HAP-1 (cell line): Measurements from ENCODE around the gene MPC1.

Experiments
- DNase-seq, 2 experiments: peaks; one replicate each; pipeline ENCODE4 v3.0.0-alpha.2; 2016 to 2020; ENCODE audit warnings: low spot score in 2 of 2
- H3K27me3 ChIP-seq: fragments of 250-450 bp; sonication (Bioruptor Pico); 2 replicates; pipeline ENCODE4 v1.5.1; 2020; ENCODE audit warnings: low read depth, mild to moderate bottlenecking, moderate library complexity
- H3K36me3 ChIP-seq: fragments of 250-450 bp; sonication (Bioruptor Pico); replicated peaks from 2 replicates; pipeline ENCODE4 v1.5.1; 2020; ENCODE audit warnings: mild to moderate bottlenecking
- H3K4me1 ChIP-seq: fragments of 250-450 bp; sonication (Bioruptor Pico); 2 replicates; pipeline ENCODE4 v1.5.1; 2020; ENCODE audit warnings: mild to moderate bottlenecking
- H3K4me3 ChIP-seq: fragments of 250-450 bp; sonication (Bioruptor Pico); 2 replicates; pipeline ENCODE4 v1.5.1; 2020; ENCODE audit warnings: mild to moderate bottlenecking, moderate library complexity
- H3K9me3 ChIP-seq: fragments of 250-450 bp; sonication (Bioruptor Pico); 2 replicates; pipeline ENCODE4 v1.5.1; 2020; ENCODE audit warnings: mild to moderate bottlenecking, moderate library complexity
- in situ Hi-C: fragments of 300-500 bp; cut with MboI; formaldehyde crosslinking; loops from 3 replicates; pipeline ENCODE4 v1.14.3; 2020; ENCODE audit warnings: low sequenced_read_pairs, inconsistent platforms, mixed read lengths

Gene MPC1

DNA sequence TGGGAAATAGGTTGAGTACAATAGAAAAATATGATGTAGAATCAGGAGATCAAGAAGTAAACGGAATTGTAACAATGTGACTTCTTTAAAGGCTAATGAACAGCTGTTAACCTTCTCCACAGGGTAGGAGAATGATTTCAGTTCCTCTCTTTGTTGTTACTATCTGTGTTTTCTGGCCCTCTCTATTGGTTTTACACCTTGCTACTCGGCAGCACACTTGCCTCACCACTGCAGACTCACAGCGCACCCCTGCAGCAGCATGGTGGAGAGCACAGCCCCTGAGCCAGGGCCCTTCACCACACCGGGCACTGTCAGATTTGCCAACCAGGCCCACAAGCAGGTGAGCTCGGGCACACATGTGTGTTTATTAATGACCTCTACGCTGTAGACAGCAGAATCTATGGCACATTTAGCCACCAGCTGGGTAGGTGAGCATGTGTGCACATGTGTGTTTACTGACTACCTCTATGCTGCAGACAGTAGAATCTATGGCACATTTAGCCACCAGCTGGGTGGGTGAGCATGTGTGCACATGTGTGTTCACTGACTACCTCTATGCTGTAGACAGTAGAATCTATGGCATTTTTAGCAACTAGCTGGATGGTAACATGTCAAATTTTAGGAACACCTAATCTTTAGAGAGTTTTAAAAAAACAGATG lies 57.2 kb downstream of the MPC1 start:
- no peaks in the 10 kb centered on the region for H3K27me3 ChIP-seq
- peaks cover 11% of the 10 kb centered on the region for H3K36me3 ChIP-seq
- H3K9me3 ChIP-seq, result no peaks in the 10 kb centered on the region
- no peak for DNase-seq
- in situ Hi-C loops, result no loop called here
- H3K4me3 ChIP-seq, result no peak overlapping the region
- peaks cover 6% of the 10 kb centered on the region; the same call in 1 of the 2 replicates for H3K4me1 ChIP-seq

DNA sequence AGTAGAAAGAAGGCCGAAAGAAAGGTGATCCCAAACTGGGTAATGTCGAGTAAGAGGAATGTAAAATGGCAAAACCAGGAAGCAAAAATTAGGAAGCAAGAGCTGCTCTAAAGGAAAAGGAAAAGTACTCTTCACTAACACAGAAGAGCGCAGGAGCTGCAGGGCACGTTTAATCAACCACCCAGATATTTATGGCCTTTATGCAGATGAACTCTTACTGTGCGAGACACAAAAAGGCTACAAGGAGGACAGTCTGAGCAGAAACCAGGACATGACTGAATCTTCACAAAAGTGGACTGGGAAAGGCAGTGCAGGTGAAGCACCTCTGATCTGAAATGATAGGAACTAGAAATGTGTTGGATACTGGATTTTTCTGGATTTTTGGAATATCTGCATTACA lies 59.3 kb downstream of the MPC1 start:
- Histone ChIP-seq H3K4me1 (no peaks in the 10 kb centered on the region), H3K4me3 (no peak overlapping the region), H3K27me3 (no peaks in the 10 kb centered on the region), H3K9me3 (no peaks in the 10 kb centered on the region), H3K36me3 (peaks cover 11% of the 10 kb centered on the region)
- in situ Hi-C loops, result no loop called here
- DNase-seq, result no peak

DNA sequence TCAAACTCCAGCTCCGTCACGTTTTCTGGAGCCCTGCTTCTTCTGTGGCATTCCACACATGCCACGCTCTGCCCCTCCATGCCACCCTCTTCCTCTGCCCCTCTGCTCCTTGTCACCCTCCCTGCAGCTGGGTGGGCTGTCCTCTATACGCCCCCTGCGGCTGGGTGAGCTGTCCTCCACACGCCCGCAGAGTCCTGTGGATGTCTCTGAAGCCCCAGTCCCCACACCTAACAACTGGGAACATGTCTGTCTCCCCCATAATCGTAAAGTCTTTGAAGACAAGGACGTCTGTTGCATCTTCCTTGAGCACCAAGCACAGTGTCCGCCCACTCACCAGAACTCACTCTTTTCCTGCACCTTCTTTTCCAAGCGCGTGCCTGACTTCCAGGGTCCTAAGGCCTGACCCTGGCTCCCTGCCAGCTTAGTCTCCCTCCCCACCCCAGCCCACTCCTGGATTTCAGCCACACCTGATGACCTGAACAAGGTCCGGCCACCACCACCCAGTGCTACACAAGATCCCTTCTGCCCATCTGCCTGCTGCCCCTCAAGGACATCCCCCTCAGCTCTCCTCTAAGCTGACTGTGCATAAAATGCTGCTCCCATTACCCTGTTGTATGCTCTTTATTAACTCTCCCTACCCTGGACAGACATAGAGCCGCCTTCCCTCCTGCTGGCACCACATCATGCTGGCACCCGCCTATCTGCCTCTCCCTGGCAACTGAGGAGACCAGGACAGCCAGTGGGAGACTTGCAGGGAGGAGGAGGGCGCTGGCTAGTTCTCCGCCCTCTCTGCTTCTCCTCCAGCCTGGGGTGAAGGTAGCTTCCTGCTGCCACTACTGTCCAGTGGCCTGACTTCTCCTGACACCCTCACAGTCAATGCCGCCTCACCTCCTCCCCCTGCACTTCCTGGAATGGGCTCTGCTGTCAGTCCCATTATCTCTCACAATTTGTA lies 63.8 kb downstream of the MPC1 start:
- no peaks in the 10 kb centered on the region for H3K4me1 ChIP-seq
- H3K36me3 ChIP-seq, result 0 out of 2 replicates have a peak, but pooled peaks cover 9% of the 10 kb centered on the region
- H3K27me3 ChIP-seq, result no peaks in the 10 kb centered on the region
- no peak overlapping the region for H3K4me3 ChIP-seq
- no peak for DNase-seq
- in situ Hi-C loops, result no loop called here
- no peaks in the 10 kb centered on the region for H3K9me3 ChIP-seq

DNA sequence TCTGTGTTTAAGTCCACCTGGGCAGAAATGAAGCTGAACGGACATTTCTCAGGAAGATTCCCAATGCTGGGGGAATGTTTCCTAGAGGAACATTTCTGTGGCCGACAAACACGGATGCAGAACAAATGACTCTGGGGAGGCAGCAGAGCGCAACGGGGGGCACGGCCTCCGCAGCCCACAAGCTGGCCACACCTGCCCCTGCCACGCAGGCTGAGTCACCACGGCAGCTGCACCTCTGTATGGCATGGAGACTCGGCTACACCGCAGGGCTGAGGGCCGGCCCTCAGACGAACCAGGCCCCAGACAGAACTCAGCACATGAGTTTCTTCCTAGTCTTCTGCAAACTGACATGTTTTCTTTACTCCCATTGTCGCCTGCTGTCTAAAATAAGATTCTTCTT lies 64.5 kb downstream of the MPC1 start:
- H3K36me3 ChIP-seq, result 0 out of 2 replicates have a peak, but pooled peaks cover 6% of the 10 kb centered on the region
- no peaks in the 10 kb centered on the region for H3K4me1 ChIP-seq
- no peak overlapping the region for H3K4me3 ChIP-seq
- no peaks in the 10 kb centered on the region for H3K27me3 ChIP-seq
- no peaks in the 10 kb centered on the region for H3K9me3 ChIP-seq
- in situ Hi-C loops, result no loop called here
- no peak for DNase-seq

DNA sequence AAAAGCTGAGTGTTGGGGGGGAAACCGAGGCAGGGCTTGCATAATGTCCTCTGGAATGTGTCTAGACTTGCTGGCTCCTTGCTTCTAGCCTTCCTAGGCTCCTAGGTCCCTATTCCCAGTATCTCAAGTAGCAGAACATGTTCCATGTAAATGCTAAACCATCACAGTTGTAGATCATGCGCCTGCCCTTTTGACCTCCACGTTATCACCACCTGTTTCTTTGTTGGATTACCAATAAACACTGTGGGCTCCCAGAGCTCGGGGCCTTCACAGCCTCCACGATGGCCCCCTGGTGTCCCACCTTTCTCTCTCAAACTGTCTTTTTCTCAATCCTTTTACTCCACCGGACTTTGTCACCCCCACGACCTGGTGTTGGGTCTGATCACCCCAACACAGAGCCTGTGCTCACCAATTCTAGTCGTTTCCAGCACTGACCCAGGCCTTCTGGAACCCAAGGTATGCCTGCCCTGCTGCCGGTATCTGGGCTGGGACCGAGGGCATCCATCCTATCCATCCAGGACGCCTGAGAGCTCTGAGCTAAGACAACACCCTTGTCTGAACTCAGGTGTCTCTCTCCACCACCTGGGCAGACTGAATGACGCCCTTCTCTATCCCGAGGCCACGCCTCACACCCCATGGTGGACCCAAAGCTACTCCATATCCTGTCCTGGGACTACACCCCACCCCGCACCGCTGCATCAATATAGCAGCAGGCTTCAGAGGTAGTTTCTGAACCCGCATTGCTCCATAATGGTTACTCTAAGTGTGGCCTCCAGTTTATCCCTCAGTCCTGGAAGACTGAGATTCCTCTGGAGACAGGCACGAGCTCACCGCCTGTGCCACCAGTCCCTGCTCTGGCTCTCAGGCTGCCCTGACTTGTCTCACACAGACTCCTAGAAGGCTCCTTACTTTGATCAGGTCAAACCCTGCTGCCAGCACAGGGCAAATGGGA lies 65.2 kb downstream of the MPC1 start:
- DNase-seq, result no peak
- Histone ChIP-seq H3K4me1 (no peaks in the 10 kb centered on the region), H3K36me3 (0 out of 2 replicates have a peak, but pooled peaks cover 3% of the 10 kb centered on the region), H3K9me3 (no peaks in the 10 kb centered on the region), H3K27me3 (no peaks in the 10 kb centered on the region), H3K4me3 (no peak overlapping the region)
- in situ Hi-C loops, result no loop called here

DNA sequence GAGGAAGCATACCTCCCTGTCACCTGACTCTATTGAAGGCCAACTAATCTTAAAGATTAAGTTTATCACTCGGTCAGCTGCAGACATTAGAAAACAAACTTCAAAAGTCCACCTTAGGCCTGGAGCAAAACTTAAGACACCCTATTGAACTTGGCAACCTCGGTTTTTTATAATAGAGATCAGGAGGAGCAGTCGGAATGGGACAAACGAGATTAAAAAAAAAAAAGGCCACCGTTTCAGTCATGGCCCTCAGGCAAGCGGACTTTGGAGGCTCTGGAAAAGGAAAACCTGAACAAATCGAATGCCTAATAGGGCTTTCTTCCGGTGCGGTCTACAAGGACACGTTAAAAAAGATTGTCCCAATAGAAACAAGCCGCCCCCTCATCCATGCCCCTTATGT lies 67.3 kb downstream of the MPC1 start:
- no peaks in the 10 kb centered on the region for H3K36me3 ChIP-seq
- no peaks in the 10 kb centered on the region for H3K27me3 ChIP-seq
- no peaks in the 10 kb centered on the region for H3K9me3 ChIP-seq
- no peak overlapping the region for H3K4me3 ChIP-seq
- DNase-seq, result no peak
- no peaks in the 10 kb centered on the region for H3K4me1 ChIP-seq
- in situ Hi-C loops, result no loop called here
